ENCODE data around the gene SHQ1. TPM values are rescaled to one million over a fixed set of nuclear protein-coding genes. Genes with fewer than 3 reads are reported as not detected.
A peak's percentile ranks its signal among the peaks of the same experiment; 100 is the strongest.

The SHQ1 gene
- total and polyA plus RNA-seq, 2 experiments from 2014 or later: 18.3 to 28.7 TPM

GRCh38 chr3:72890166-72890925 is 42.1 kb upstream of the SHQ1 start:
- peaks cover 45% of the 10 kb centered on the region for H3K27me3 ChIP-seq (ENCODE audit: insufficient read depth)
- peaks cover 20% of the 10 kb centered on the region for H3K4me1 ChIP-seq (ENCODE audit: insufficient read depth)
- no peak for ATAC-seq
- H3K36me3 ChIP-seq (ENCODE audit: insufficient read depth): no peaks in the 10 kb centered on the region
- Mint-ChIP-seq H3K4me1 (peaks cover 29% of the 10 kb centered on the region), H3K27ac (no peak overlapping the region), H3K4me3 (no peak overlapping the region), H3K27me3 (ENCODE audit: insufficient read depth, low read depth, poor library complexity) (peaks cover 17% of the 10 kb centered on the region), H3K36me3 (ENCODE audit: low read depth) (no peaks in the 10 kb centered on the region), H3K9me3 (no peaks in the 10 kb centered on the region)
- H2AFZ ChIP-seq: no peak overlapping the region
- H3K4me3 ChIP-seq: no peak overlapping the region
- no peak overlapping the region for H3K27ac ChIP-seq (ENCODE audit: low read depth)
- peaks cover 5% of the 10 kb centered on the region; the same call in 1 of the 2 replicates for H4K20me1 ChIP-seq (replicated peaks; ENCODE audit: insufficient read depth)
- TF ChIP-seq EZH2 (IDR thresholded peaks at IDR 0.05; ENCODE audit: low read depth, unreplicated experiment): no peak
- no peaks in the 10 kb centered on the region for H3F3A ChIP-seq (replicated peaks; ENCODE audit: low read depth)
- no peaks in the 10 kb centered on the region for H3K9me2 ChIP-seq (ENCODE audit: insufficient read depth)
- no peak for DNase-seq (ENCODE audit: low spot score)
- no peaks in the 10 kb centered on the region for H3K79me2 ChIP-seq (replicated peaks; ENCODE audit: insufficient read depth)
- H3K4me2 ChIP-seq: no peak overlapping the region

GRCh38 chr3:72889310-72890165 is 41.3 kb upstream of the SHQ1 start:
- peaks cover 45% of the 10 kb centered on the region for H3K27me3 ChIP-seq (ENCODE audit: insufficient read depth)
- peaks cover 20% of the 10 kb centered on the region for H3K4me1 ChIP-seq (ENCODE audit: insufficient read depth)
- ATAC-seq (no peak), DNase-seq (ENCODE audit: low spot score) (no peak)
- H3K4me3 ChIP-seq: peak overlapping the region; percentile 70
- Mint-ChIP-seq H3K27me3 (ENCODE audit: insufficient read depth, low read depth, poor library complexity) (peaks cover 17% of the 10 kb centered on the region), H3K27ac (no peak overlapping the region), H3K4me1 (peaks cover 29% of the 10 kb centered on the region), H3K4me3 (peak overlapping the region; percentile 70), H3K36me3 (ENCODE audit: low read depth) (no peaks in the 10 kb centered on the region), H3K9me3 (no peaks in the 10 kb centered on the region)
- no peak overlapping the region for H3K27ac ChIP-seq (ENCODE audit: low read depth)
- TF ChIP-seq ETS1 (IDR thresholded peaks at IDR 0.05): no peak
- no peak for TF ChIP-seq REST (IDR thresholded peaks at IDR 0.05; ENCODE audit: unreplicated experiment)
- TF ChIP-seq POLR2AphosphoS5 (IDR thresholded peaks at IDR 0.05; ENCODE audit: low read depth): no peak
- TF ChIP-seq, protein P1, sequence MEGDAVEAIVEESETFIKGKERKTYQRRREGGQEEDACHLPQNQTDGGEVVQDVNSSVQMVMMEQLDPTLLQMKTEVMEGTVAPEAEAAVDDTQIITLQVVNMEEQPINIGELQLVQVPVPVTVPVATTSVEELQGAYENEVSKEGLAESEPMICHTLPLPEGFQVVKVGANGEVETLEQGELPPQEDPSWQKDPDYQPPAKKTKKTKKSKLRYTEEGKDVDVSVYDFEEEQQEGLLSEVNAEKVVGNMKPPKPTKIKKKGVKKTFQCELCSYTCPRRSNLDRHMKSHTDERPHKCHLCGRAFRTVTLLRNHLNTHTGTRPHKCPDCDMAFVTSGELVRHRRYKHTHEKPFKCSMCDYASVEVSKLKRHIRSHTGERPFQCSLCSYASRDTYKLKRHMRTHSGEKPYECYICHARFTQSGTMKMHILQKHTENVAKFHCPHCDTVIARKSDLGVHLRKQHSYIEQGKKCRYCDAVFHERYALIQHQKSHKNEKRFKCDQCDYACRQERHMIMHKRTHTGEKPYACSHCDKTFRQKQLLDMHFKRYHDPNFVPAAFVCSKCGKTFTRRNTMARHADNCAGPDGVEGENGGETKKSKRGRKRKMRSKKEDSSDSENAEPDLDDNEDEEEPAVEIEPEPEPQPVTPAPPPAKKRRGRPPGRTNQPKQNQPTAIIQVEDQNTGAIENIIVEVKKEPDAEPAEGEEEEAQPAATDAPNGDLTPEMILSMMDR (conservative IDR thresholded peaks at IDR 0.05; ENCODE audit: low read depth in 2 of 2): no peak
- no peak for TF ChIP-seq STAT1 (IDR thresholded peaks at IDR 0.05; ENCODE audit: unreplicated experiment)
- TF ChIP-seq ZNF331 (CRISPR knock-in tag; IDR thresholded peaks at IDR 0.05; ENCODE audit: low read depth): no peak
- peak; percentile 10 for TF ChIP-seq EZH2 (IDR thresholded peaks at IDR 0.05; ENCODE audit: low read depth, unreplicated experiment)
- TF ChIP-seq CREB1 (CRISPR knock-in tag; IDR thresholded peaks at IDR 0.05; ENCODE audit: low read depth): no peak
- H3K4me2 ChIP-seq: peak overlapping the region; percentile 94
- H3K36me3 ChIP-seq (ENCODE audit: insufficient read depth): no peaks in the 10 kb centered on the region
- H4K20me1 ChIP-seq (replicated peaks; ENCODE audit: insufficient read depth): peaks cover 5% of the 10 kb centered on the region; the same call in 1 of the 2 replicates
- no peaks in the 10 kb centered on the region for H3K79me2 ChIP-seq (replicated peaks; ENCODE audit: insufficient read depth)
- no peaks in the 10 kb centered on the region for H3K9me2 ChIP-seq (ENCODE audit: insufficient read depth)
- no peaks in the 10 kb centered on the region for H3F3A ChIP-seq (replicated peaks; ENCODE audit: low read depth)
- H2AFZ ChIP-seq: peak overlapping the region; percentile 8; the same call in 1 of the 2 replicates
